Posterior vena cava (tissue), 2 donors: ENCODE results near the gene ITPKB. TPM values are rescaled to one million over a fixed set of nuclear protein-coding genes. Genes with fewer than 3 reads are reported as not detected.
A peak's percentile ranks its signal among the peaks of the same experiment; 100 is the strongest.

ENCODE experiments used
- DNase-seq: peaks from one replicate; pipeline ENCODE4 v3.0.0-alpha.2; 2020; ENCODE audit warnings: low spot score
- intact Hi-C, 2 donors: fragments of 100-400 bp; cut with DNase I; formaldehyde crosslinking; loops; one replicate each; pipeline versions ENCODE4 v1.14.1 to v1.14.2; 2022 to 2023
- total RNA-seq, 2 donors: library from RNA; stranded (reverse); fragmentation: NEBNext Ultra II Directional; extraction: Animal tissue kit (Norgen Biotek cat#: 25700); gene quantifications; one replicate each; pipeline ENCODE4 v1.2.1, GENCODE V29; 2021
- donor health status: DM: yes; HTN: yes; CAD: no.
- donor health status: DM: yes; HTN: yes; CAD: no.

ITPKB gene
- total RNA-seq, 2 donors from 2014 or later, result 22.4 to 24.4 TPM

- intact Hi-C loops, result loop anchor here in 1 of 2 donors (5.0 kb wide), 1 partner anchor 36 kb away; no protein-coding TSS in a partner anchor
- DNase-seq, result peak; percentile 10
Observed at GRCh38 chr1:226697929-226698544, 41.0 kb downstream of the ITPKB start.

GRCh38 chr1:226697151-226697928, 41.7 kb downstream of the ITPKB start:
- intact Hi-C loops, result loop anchor here in 1 of 2 donors (5.0 kb wide), 1 partner anchor 35 kb away; no protein-coding TSS in a partner anchor
- DNase-seq, result peak; percentile 44

GRCh38 chr1:226696547-226696946, 42.5 kb downstream of the ITPKB start:
- intact Hi-C loops, result loop anchor here in 1 of 2 donors (5.0 kb wide), 1 partner anchor 34 kb away; no protein-coding TSS in a partner anchor
- DNase-seq, result peak; percentile 38

GRCh38 chr1:226695335-226695900, 43.7 kb downstream of the ITPKB start:
- intact Hi-C loops, result loop anchor here in 1 of 2 donors (5.0 kb wide), 1 partner anchor 33 kb away; no protein-coding TSS in a partner anchor

GRCh38 chr1:226692823-226693222, 46.3 kb downstream of the ITPKB start:
- intact Hi-C loops, result no loop called here
- no peak for DNase-seq

More at GRCh38 chr1:226695335-226695900, 43.7 kb downstream of the ITPKB start:
- DNase-seq, result no peak

- DNase-seq, result no peak
- intact Hi-C loops, result no loop called here
Observed at GRCh38 chr1:226692051-226692792, 46.9 kb downstream of the ITPKB start.

GRCh38 chr1:226691247-226691646, 47.8 kb downstream of the ITPKB start:
- intact Hi-C loops, result no loop called here
- peak; percentile 70 for DNase-seq

GRCh38 chr1:226690460-226690982, 48.6 kb downstream of the ITPKB start:
- intact Hi-C loops, result no loop called here

GRCh38 chr1:226688808-226689207, 50.3 kb downstream of the ITPKB start:
- DNase-seq, result no peak
- intact Hi-C loops, result no loop called here

More at GRCh38 chr1:226690460-226690982, 48.6 kb downstream of the ITPKB start:
- peak; percentile 69 for DNase-seq

GRCh38 chr1:226688056-226688748, 50.9 kb downstream of the ITPKB start:
- intact Hi-C loops, result no loop called here
- no peak for DNase-seq

GRCh38 chr1:226687426-226687825, 51.7 kb downstream of the ITPKB start:
- intact Hi-C loops, result no loop called here
- DNase-seq, result no peak

- intact Hi-C loops, result no loop called here
- DNase-seq, result peak; percentile 24
Observed at GRCh38 chr1:226686440-226687425, 52.3 kb downstream of the ITPKB start.

- intact Hi-C loops, result no loop called here
- no peak for DNase-seq
Observed at GRCh38 chr1:226685196-226685820, 53.8 kb downstream of the ITPKB start.

- DNase-seq, result no peak
- intact Hi-C loops, result no loop called here
Observed at GRCh38 chr1:226684026-226684425, 55.1 kb downstream of the ITPKB start.

GRCh38 chr1:226682871-226683814, 55.9 kb downstream of the ITPKB start:
- intact Hi-C loops, result no loop called here
- DNase-seq, result no peak
